GM18873 (cell line): Measurements from ENCODE around the gene CTCF.

Source experiments
- ATAC-seq: cut with Tn5 transposase; IDR thresholded peaks from one replicate; pipeline ENCODE4 v1.9.1; 2021; ENCODE audit warnings: mild to moderate bottlenecking, moderate library complexity, moderate number of reproducible peaks; ENCODE audit not compliant: unreplicated experiment, low FRiP score

Gene CTCF

DNA sequence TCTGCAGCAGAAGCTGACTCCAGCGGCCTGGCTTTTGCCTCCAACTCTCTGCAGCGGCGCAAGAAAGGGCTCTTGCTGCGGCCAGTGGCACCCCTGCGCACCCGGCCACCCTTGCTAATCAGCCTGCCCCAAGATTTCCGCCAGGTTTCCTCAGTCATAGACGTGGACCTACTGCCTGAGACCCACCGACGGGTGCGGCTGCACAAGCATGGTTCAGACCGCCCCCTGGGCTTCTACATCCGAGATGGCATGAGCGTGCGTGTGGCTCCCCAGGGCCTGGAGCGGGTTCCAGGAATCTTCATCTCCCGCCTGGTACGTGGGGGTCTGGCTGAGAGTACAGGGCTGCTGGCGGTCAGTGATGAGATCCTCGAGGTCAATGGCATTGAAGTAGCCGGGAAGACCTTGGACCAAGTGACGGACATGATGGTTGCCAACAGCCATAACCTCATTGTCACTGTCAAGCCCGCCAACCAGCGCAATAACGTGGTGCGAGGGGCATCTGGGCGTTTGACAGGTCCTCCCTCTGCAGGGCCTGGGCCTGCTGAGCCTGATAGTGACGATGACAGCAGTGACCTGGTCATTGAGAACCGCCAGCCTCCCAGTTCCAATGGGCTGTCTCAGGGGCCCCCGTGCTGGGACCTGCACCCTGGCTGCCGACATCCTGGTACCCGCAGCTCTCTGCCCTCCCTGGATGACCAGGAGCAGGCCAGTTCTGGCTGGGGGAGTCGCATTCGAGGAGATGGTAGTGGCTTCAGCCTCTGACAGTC is 99.7 kb downstream of the CTCF start:
- ATAC-seq, result no peak

DNA sequence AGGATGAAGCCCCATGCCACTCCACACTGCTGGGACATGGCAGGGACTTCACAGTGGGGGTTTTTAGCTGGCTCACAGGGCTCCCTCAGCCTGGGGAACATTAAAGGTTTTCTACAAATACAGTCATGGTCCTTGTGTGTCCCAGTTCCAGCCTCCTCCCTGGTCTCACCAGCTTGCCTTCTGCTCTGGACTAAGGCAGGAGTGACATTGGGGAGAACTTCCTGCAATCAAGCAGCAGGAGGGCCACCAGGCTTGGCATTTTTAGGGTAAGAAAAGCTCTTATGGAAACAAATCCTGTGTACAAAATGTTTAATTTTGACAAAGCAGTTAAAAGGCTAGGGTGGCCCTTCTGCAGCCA is 100.3 kb downstream of the CTCF start:
- ATAC-seq, result no peak

DNA sequence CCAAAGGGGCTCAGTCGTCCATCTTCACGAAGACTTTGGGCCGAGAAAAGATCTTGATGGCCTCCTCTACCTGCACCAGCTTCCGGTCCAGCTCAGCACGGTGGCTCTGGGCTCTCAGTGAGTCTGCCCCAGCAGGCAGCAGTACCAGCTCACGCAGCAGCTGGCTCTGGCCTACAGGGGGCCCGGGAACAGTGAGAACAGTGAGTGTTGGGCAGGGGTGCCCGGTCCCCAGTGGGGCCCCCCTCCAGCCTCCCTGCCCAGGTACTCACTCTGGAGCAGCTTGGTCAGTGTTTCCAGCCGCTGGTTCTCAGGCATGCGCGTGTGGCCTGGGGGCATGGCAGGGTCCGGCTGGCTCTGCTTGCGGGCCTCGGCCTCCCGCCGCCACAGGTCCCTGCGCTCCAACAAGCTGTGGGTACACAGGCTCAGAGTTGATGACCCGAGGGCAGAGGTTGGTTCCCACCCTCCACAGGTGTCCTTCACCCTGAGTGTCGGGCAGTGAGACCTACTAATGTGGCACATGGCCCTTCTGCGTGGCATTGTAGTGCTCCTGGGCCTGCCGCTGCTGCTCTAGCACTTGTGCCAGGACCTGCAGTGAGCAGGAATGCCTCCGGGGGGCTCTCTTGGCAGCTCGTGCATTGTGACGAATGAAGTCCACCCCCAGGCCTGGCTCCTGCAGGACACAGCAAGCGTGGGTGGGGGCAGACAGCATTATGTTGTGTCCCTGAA is 101.0 kb downstream of the CTCF start:
- no peak for ATAC-seq

DNA sequence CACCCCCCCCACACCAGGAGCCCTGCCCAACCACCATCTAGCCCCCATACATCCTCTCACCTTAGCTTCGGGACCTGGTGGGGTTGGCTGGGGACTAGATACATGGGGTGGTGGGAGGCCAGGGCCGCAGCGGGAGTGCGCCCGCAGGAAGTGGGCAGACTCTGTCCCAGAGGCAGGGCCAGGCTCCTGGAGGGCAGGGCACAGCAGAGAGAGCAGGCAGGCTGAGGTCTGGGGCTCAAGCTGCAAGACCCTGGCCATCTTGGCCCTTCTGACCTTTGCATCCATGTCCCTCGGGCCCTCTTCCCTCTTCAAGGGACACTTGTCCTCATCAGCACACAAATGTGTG is 101.5 kb downstream of the CTCF start:
- no peak for ATAC-seq

DNA sequence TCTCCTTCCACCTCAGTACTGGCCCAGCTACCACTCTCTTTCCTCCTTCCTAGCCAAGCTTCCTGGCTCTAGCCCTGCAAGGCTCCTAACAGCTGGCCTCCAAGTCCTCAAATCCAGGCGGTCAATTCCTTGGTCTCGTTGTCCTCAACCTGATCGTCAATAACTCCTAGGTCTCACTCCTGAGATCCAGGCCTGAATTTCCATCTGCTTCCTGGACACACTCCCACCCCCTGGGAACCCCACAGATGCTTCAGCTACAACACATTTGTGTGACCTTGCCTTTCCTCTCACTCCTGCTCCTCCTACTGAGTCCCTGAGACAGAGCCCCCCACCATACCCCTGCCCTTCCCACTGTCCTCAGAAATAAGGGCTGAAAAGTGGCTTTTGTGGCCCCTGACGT is 101.9 kb downstream of the CTCF start:
- ATAC-seq, result no peak

DNA sequence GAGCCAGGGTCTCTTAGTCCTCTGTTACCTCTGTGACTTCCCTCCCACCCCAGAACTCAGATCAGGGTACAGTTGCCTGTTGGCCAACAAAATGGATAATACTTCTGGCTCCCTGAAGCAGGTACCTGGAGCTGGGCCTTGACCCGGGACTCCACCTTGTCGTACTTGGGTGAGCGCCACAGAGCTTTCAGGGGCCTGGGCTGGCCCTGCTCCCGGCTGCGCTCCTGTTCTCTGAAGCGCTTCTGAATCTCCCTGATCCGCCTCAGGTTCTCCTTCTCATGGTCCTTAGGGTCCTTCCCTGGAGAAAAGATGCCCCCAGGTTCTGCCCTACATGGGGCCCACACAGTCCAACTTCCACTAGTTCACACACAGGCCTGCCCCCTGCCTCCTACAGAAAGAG is 102.5 kb downstream of the CTCF start:
- no peak for ATAC-seq

DNA sequence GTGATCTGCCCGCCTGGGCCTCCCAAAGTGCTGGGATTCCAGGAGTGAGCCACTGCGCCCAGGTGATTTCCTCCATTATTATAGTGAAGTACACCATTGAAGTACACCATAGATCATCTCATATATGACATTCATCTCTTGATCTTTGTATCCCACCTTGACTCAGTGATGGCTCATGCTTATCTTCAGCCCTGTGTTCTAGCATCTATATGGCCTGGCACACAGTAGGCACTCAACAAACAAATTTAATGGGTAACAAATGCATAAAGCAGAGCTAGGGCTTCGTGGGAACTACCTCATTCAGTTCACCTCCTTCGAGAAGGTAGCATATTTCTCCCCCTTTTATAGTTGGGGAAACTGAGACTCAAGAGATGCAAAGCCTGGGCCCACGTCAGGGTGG is 103.3 kb downstream of the CTCF start:
- no peak for ATAC-seq

DNA sequence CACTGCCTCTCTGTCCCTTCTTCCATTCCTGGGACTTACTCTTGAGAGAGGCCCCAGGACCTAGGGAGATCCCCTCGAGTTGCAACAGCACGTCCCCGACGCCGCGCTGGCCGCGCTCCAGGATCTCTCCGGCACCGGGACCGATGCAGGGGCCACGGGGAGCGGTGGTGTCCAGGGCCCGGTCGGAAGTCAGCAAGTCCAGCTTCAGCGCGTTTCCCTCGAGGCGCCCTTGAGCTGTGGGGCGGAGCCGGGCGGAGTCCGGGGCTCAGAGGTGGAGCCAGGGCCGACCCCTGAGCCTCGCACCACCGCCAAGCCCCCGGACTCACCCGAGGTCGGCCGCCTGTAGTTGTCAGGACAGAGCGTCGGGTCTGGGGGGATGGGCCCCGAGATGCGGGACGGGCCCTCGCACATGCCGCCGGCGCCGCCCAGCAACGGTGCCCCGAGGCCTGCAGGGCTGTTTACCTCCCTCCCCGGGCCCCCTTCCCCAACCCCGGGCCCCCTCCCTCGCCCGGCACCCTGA is 103.8 kb downstream of the CTCF start:
- no peak for ATAC-seq

DNA sequence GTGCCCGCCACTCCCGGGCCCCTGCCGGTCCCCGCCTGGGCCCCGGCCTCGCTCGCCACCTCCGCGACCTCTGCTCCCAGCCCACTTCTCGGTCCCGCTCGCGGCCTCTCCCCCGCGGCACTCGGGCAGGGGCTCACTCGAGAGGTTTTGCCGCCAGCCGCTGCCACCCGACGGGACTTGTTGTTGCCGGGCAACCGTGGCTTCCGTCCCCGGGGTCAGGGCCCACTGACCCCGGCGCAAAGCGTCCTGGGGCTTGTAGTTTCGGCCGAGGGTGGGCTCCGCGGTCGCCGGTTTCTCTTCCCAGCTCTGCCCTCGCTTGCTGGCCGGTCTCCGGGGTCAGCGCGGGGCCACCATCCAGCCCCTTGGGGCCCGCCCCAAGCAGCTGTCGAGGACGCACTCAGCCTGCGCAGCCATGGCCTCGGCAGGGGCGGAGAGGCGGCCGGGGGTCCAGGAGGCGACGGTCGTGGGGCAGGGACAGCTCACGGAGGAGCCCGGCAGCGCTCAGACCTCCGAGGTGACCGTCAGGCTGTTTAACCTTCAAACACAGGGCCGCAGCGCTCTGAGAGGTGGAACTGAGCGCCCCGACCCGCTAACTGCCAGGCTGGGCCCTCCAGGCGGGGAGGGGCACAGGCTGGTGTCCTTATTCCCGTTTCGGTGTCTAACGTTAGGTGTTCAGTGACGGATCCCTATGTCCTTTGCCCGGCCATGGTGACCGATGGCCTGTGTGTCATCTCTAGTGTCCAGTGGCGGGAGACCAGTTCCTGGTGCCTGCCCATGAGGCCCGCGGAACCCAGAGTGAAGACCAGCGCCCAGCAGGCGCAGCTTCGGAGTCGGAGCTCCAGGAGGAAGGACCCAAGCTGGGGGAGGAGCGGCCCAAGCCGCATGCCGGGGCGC is 104.5 kb downstream of the CTCF start, which contains the start of the genes C16orf86 and ENKD1:
Gene C16orf86 (plus strand): TSS at position 256 of the 894 bp plus-strand sequence. CDS start 157 bp downstream, at position 413.
Gene ENKD1 (minus strand): TSS at position 192 of the 894 bp plus-strand sequence. CDS start 308 bp downstream, outside the sequence.
- no peak for ATAC-seq

DNA sequence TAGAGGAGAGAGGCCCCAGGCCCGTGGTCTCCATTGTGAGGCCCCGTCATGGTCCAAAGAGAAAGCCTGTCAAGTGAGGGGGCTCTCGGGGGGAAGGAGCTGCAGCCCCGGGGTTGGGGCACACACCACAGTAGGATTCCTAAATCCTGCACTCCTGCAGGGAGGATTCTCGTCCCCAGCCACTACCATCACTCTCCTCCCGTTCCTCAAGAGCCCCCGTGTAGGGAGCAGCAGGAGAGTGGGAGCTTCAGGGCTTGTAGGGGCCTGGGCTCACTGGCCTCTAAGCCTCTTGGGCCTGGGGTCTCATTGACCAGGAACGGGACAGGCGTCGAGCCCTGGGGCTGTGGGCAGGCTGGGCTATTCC is 105.1 kb downstream of the CTCF start:
- ATAC-seq, result no peak

DNA sequence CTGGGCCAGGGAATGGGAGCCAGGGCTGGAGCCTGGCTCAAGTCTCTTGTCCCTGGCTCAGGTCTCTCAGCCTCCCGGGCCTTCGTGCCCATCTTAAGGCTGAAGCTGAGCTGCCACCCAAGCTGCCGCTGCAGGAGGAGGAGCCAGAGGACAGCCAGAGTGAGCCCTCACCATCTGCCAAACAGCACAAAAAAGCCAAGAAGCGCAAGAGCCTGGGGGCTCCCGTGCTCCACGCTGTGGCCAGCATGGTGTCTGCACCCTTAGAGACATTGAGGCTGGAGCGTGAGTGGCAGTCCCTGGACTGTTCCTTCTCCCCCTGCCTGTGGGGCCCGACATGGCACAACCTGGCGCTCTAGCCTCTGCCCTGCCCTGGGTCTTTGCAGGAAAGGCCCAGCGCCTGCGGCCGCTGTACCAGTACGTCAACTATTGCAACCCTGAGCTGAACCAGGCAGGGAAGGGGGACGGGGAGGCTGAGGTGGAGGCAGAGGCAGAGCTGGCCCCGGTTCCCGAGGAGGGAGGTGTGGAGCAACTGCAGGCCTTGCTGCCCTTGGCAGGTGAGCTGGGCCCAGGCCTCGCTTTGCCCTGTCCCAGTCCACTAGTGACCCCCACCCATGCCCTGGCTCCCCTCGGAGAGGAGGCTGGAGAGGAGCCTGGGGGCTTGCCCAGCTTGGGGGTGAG is 105.6 kb downstream of the CTCF start:
- peak; percentile 68 for ATAC-seq

DNA sequence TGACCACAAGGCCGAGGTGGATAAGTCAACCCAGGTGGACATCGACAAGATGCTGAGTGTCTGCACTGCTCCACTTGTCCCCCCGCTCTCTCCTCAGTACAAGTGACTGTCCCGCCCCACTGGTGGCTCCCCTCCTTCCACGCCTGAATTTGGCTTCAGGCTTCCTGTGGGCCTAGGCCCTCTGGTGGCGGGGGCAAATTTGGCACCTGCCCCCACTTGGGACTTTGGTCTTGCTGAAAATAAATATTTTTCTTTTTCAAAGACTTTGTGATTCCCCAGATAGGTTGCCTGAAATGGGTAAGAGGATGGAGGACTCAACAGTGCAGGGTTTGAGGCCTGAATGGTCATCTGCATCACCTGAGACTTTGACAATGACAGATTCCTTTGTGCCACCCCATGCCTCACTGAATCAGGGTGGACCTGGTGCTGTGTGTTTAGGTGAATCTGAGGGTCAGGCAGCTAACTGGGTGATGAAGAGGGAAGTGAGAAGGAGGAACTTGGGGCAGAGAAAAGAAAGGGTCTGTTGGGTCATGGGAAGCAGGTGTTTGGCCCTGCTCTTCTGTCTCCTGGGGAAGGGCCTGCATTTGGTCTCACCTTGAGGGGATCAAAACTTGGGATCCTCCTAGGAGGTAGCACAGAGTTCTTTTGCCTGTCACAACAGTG is 106.3 kb downstream of the CTCF start:
- no peak for ATAC-seq

DNA sequence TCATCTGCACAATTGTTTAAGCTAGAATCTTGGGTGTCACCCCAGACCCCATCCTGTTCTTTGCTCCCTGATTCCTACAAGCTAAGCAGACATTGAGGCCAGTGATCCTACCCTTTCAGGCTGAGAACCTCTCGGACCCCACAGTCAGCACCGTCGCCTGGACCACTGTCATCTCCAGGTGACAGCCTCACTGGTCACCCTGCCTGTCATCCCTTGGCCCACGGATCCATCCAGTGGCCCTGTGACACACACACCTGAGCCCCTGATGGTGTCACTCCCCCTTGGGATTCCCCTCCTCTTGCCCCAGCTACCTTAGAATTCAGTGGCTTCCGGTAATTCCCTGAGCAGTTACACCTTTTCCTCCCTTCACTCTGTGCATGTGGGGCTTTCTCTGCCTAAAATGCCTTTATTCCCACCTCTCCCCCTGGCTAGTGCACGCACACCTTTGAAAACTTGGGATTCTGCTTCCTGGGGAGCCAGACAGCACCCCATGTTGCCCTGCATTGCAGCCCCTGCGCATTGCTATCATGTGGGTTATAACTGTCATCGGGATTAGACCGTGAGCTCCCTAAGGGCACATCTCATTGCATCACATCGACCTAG is 107.3 kb downstream of the CTCF start:
- ATAC-seq, result no peak

DNA sequence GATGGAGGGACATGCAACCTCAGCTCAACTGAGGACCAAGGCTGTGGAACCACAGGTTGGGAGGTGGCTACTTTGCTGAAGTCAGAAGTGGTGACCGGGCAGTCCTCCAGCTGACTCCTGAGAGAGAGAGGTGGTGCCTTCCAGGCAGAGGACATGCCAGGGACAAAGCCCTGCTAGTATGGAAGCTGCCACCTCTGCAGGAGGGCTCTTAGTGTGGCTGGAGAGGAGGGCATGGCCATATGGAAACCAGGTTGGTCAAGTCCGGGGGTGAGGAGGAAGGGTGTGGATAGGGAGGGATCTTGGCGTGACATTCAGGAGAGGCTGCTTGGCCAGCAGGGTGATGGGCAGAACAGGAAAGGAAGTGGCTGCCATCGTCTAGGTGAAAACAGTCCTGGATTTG is 110.0 kb downstream of the CTCF start:
- no peak for ATAC-seq

DNA sequence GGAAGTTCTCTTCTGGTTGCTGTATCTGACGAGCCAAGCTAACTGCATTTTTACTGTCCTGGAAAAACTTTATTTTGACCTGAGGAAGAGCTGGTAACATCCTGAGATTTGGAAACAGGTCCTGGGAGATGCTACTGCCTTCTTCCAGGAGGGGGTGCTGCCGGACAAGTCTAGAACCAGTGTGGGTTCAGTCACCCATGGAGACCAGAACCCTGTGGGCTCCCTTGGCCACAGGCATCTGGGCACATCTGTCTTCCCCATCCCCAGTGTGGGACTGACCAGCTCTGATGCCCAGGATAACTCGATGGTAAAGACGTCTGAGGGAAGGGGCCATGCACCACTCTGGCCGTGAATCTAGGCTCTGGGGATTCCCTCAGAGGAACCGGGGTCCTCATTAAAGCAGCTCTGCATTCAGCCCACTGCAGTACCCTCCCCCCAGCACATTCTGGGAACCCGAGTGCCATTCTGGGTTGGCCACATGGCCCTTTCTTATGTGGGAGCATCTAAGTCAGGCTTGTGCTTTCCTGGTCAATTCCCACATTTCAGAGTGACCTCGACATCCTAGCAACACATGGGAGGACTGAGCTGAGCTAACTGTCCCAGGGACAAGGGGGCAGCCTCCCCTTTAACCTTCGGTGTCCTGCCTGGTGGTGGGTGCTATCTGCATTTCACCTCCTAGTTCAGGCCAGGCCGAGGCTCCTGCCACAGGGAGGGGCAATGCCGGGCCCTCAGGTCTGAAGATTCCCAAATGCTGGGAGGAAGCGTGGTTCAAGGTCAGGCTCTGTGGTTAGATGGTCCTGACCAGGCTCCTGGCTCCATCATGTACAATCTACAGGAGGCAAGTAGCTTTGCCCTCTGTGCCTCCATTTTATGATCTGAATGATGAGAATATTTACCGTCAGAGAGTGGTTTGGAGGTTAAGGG is 110.7 kb downstream of the CTCF start:
- ATAC-seq, result no peak

DNA sequence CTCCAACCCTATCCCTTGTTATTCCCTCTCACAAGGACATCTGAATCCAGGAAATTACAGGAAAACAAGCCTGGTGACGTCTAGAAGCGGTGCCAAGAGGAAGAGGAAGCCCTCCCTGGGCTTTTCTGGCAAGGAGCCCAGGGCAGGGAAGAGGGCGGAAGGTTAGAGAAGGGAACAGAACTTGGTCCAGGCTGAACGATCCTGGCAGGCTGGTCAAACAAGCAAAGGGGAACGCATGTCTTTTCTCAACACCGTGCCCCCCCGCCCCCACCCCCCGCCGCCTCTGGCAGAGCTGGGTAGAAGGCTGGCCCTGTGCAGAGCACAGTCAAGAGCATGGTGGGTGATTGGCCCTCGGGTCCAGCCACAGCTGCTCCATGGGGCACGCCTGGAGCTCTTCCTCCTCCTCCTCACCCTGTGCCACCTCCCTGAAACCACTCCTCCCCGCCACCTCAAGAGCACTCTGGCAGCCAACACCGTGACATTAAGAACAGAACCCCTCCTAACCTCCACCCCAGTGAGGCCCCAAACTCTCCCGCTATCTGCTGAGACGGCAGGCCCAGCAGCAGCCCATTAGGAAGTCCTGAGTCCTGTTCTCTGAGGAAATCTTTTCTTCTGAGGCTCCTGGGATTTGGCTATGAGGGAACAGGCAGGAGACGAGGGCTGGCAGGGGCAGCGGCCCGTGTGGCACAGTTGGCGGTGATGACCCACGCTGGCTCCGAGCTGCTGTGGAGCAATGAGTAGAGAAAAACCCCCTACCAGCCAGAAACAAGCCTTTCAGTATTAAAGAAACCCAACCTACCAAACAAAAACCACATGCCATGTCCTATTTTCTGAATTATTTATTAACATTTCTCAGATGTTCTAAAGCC is 111.6 kb downstream of the CTCF start:
- no peak for ATAC-seq

DNA sequence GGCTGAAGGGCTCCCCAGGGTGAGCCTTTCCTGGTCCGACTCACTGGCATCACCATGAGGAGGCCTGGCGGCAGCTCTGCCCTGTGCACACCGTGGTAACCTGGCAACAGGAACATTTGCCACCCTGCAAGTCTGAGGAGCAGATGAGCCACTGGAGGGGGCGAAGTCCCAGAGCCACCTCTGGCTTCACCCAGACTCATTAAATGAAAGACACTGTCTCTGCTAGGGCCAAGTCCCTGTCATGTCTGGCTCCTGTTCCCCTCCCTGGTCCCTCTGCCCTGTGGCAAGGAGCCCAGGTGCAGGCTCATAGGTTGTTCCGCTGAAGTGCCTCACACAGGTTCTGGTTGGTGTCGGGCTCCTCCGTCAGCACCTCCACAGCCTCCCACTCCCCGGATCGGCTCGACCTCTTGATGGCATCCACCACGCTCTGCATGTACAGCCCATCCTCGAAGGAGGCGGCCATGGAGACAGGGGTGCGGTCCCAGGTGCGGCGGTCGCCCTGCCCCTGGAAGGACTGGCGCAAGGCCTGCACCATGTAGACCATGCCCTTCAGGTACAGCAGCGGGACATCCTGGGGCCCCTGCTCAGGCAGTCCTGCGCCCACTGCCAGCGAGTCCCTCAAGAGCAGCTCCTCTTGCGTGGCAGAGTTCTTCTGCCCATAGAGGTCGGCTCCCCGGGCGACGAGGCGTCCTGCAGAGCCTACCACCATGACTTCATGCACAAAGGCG is 112.7 kb downstream of the CTCF start:
- ATAC-seq, result no peak
